ENCODE measurements around the gene TMEM161B. TPM values are rescaled to one million over a fixed set of nuclear protein-coding genes. Genes with fewer than 3 reads are reported as not detected.

Gene TMEM161B
- total and polyA plus RNA-seq, 2 of the 13 experiments (the other 11 are each of a cell fraction or from before 2014, with no cell fraction given) = 15.0 to 22.1 TPM

DNA sequence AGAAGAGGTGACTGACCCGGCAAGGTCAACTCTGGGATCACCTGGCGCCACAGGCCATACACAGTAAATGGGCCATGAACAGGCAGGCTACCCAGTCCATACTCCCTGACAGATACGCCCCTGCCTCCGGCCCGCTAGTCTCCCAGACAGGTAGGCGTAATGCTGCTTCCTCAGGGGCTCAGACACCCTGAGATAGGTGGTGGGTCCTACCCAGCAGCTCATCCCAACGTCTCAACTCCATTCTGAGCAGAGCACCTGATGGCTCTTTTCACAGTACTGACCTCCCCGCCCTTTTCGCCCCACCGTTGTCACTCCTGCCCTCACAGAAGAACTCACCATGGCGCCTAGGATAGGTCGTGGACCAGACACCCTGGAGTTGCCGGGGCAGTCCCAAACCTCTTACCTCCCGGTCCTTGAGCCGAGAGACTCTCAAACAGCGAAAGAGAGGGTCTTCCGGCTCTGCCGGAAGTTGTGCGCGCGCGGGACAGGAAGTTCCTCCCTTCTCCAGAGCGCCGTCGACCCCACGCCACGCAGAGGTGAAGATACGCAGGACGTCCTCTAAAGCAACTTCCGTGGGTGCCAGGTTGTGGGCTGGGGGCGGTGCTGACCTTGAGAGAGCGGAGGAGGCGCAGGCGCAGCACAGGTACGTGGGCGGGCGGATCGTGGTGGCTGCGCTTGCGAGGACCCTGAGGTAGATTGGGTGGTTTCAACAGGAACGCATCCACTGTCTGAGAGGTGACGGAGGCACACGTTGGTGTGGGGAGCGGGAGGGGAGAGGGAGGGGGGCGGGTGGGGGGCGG lies at the start of gene TMEM161B (continued):
- TF ChIP-seq NFATC3 (CRISPR knock-in tag; IDR thresholded peaks at IDR 0.05) (no peak), TCF7L2 (IDR thresholded peaks at IDR 0.05; ENCODE audit: low read depth, low read length) (no peak), HOXA7 (CRISPR knock-in tag; IDR thresholded peaks at IDR 0.05) (0 out of 2 replicates have a peak, but pooled peaks have one; percentile 44), ATF1 (CRISPR knock-in tag; IDR thresholded peaks at IDR 0.05) (peak; percentile 79), ZNF143 (CRISPR knock-in tag; IDR thresholded peaks at IDR 0.05) (peak; percentile 53; the same call in 1 of the 2 replicates), TBX2 (CRISPR knock-in tag; IDR thresholded peaks at IDR 0.05; ENCODE audit: borderline replicate concordance) (peak; percentile 76), TCF7 (IDR thresholded peaks at IDR 0.05; ENCODE audit: low read depth) (no peak), NR2F1 (CRISPR knock-in tag; IDR thresholded peaks at IDR 0.05) (peak; percentile 16 to 62; a peak in 2 of 4 replicates), HNF4A (CRISPR knock-in tag; IDR thresholded peaks at IDR 0.05) (peak; percentile 9; the same call in 1 of the 2 replicates), CBFB (CRISPR knock-in tag; IDR thresholded peaks at IDR 0.05) (peak; percentile 64; the same call in 1 of the 2 replicates)
- TF ChIP-seq, protein P1, sequence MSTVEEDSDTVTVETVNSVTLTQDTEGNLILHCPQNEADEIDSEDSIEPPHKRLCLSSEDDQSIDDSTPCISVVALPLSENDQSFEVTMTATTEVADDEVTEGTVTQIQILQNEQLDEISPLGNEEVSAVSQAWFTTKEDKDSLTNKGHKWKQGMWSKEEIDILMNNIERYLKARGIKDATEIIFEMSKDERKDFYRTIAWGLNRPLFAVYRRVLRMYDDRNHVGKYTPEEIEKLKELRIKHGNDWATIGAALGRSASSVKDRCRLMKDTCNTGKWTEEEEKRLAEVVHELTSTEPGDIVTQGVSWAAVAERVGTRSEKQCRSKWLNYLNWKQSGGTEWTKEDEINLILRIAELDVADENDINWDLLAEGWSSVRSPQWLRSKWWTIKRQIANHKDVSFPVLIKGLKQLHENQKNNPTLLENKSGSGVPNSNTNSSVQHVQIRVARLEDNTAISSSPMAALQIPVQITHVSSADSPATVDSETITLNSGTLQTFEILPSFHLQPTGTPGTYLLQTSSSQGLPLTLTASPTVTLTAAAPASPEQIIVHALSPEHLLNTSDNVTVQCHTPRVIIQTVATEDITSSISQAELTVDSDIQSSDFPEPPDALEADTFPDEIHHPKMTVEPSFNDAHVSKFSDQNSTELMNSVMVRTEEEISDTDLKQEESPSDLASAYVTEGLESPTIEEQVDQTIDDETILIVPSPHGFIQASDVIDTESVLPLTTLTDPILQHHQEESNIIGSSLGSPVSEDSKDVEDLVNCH (CRISPR knock-in tag; IDR thresholded peaks at IDR 0.05) = no peak
- TF ChIP-seq, protein P2, sequence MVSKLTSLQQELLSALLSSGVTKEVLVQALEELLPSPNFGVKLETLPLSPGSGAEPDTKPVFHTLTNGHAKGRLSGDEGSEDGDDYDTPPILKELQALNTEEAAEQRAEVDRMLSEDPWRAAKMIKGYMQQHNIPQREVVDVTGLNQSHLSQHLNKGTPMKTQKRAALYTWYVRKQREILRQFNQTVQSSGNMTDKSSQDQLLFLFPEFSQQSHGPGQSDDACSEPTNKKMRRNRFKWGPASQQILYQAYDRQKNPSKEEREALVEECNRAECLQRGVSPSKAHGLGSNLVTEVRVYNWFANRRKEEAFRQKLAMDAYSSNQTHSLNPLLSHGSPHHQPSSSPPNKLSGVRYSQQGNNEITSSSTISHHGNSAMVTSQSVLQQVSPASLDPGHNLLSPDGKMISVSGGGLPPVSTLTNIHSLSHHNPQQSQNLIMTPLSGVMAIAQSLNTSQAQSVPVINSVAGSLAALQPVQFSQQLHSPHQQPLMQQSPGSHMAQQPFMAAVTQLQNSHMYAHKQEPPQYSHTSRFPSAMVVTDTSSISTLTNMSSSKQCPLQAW (CRISPR knock-in tag; IDR thresholded peaks at IDR 0.05) = peak; percentile 85
- TF ChIP-seq, protein P3, sequence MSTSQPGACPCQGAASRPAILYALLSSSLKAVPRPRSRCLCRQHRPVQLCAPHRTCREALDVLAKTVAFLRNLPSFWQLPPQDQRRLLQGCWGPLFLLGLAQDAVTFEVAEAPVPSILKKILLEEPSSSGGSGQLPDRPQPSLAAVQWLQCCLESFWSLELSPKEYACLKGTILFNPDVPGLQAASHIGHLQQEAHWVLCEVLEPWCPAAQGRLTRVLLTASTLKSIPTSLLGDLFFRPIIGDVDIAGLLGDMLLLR (CRISPR knock-in tag; IDR thresholded peaks at IDR 0.05) = peak; percentile 24; the same call in 1 of the 2 replicates
- TF ChIP-seq, protein P4, sequence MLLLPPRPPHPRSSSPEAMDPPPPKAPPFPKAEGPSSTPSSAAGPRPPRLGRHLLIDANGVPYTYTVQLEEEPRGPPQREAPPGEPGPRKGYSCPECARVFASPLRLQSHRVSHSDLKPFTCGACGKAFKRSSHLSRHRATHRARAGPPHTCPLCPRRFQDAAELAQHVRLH (CRISPR knock-in tag; IDR thresholded peaks at IDR 0.05; ENCODE audit: borderline replicate concordance, low read depth) = 0 out of 2 replicates have a peak, but pooled peaks have one; percentile 35
- TF ChIP-seq, protein P5, sequence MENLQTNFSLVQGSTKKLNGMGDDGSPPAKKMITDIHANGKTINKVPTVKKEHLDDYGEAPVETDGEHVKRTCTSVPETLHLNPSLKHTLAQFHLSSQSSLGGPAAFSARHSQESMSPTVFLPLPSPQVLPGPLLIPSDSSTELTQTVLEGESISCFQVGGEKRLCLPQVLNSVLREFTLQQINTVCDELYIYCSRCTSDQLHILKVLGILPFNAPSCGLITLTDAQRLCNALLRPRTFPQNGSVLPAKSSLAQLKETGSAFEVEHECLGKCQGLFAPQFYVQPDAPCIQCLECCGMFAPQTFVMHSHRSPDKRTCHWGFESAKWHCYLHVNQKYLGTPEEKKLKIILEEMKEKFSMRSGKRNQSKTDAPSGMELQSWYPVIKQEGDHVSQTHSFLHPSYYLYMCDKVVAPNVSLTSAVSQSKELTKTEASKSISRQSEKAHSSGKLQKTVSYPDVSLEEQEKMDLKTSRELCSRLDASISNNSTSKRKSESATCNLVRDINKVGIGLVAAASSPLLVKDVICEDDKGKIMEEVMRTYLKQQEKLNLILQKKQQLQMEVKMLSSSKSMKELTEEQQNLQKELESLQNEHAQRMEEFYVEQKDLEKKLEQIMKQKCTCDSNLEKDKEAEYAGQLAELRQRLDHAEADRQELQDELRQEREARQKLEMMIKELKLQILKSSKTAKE (CRISPR knock-in tag; IDR thresholded peaks at IDR 0.05; ENCODE audit: borderline replicate concordance) = peak; percentile 79
- TF ChIP-seq, protein P6, sequence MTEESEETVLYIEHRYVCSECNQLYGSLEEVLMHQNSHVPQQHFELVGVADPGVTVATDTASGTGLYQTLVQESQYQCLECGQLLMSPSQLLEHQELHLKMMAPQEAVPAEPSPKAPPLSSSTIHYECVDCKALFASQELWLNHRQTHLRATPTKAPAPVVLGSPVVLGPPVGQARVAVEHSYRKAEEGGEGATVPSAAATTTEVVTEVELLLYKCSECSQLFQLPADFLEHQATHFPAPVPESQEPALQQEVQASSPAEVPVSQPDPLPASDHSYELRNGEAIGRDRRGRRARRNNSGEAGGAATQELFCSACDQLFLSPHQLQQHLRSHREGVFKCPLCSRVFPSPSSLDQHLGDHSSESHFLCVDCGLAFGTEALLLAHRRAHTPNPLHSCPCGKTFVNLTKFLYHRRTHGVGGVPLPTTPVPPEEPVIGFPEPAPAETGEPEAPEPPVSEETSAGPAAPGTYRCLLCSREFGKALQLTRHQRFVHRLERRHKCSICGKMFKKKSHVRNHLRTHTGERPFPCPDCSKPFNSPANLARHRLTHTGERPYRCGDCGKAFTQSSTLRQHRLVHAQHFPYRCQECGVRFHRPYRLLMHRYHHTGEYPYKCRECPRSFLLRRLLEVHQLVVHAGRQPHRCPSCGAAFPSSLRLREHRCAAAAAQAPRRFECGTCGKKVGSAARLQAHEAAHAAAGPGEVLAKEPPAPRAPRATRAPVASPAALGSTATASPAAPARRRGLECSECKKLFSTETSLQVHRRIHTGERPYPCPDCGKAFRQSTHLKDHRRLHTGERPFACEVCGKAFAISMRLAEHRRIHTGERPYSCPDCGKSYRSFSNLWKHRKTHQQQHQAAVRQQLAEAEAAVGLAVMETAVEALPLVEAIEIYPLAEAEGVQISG (CRISPR knock-in tag; IDR thresholded peaks at IDR 0.05) = peak; percentile 92

Measured in HepG2 (cell line).